ENCODE results near the gene ITGB4. TPM values are rescaled to one million over a fixed set of nuclear protein-coding genes. Genes with fewer than 3 reads are reported as not detected.
A peak's percentile ranks its signal among the peaks of the same experiment; 100 is the strongest.

Gene ITGB4
- total RNA-seq, 1 experiment from 2014 or later, result 568 TPM

- no peak for TF ChIP-seq REST (IDR thresholded peaks at IDR 0.05; ENCODE audit: low read depth)
- no peak for TF ChIP-seq RAD21 (IDR thresholded peaks at IDR 0.05; ENCODE audit: low read depth)
- no peak for TF ChIP-seq CEBPB (IDR thresholded peaks at IDR 0.05; ENCODE audit: low read depth)
- no peak for TF ChIP-seq EZH2phosphoT487 (IDR thresholded peaks at IDR 0.05; ENCODE audit: borderline replicate concordance)
- TF ChIP-seq YY1 (IDR thresholded peaks at IDR 0.05; ENCODE audit: extremely low read depth, insufficient replicate concordance, low read depth, low read length), result peak; percentile 71
- no peak for TF ChIP-seq SIN3A (IDR thresholded peaks at IDR 0.05; ENCODE audit: low read depth)
- TF ChIP-seq MAX (IDR thresholded peaks at IDR 0.05), result no peak
Measured at GRCh38 chr17:75784473-75785015, 63.3 kb downstream of the ITGB4 start, which contains the start of gene UNK (continued).

GRCh38 chr17:75785016-75785890 is 64.0 kb downstream of the ITGB4 start:
- peak; percentile 75 for TF ChIP-seq POLR2A (IDR thresholded peaks at IDR 0.05; ENCODE audit: borderline replicate concordance, extremely low read depth, insufficient read depth, insufficient read length)
- no peak for TF ChIP-seq CBX3 (IDR thresholded peaks at IDR 0.05; ENCODE audit: low read depth)
- peak; percentile 62 for TF ChIP-seq YY1 (IDR thresholded peaks at IDR 0.05; ENCODE audit: extremely low read depth, insufficient replicate concordance, low read depth, low read length)
- peak; percentile 85 for TF ChIP-seq POLR2AphosphoS5 (IDR thresholded peaks at IDR 0.05; ENCODE audit: low read depth, low read length)
- peak; percentile 99 for TF ChIP-seq ZFX (IDR thresholded peaks at IDR 0.05)
- peak; percentile 82 for ATAC-seq
- ChIA-PET POLR2A (interaction anchor here (0.7 to 2.5 kb wide), 9 partner anchors 9 to 997 kb away, joined by 3 to 14 read pairs (median 4); partner anchors contain the start of genes GALK1 and WBP2), RAD21 (ENCODE audit: low non-redundant PET in 1 of 2, low total read pairs in 2 of 2, uncharacterized antibody in 2 of 2, unreplicated experiment in 2 of 2) (interaction anchor here (0.7 to 1.0 kb wide), 2 partner anchors 42 to 70 kb away, joined by 3 to 4 read pairs; partner anchors contain the start of gene WBP2 (in 1 of the 2)), CTCF (interaction anchor here (1.4 kb wide), 1 partner anchor 91 kb away, joined by 4 read pairs; no protein-coding TSS in a partner anchor)
- Histone ChIP-seq H3K9ac (ENCODE audit: low read length) (peak overlapping the region; percentile 97), H2AFZ (ENCODE audit: low read depth, low read length, poor library complexity, severe bottlenecking) (no peak overlapping the region), H3K27ac (ENCODE audit: low read depth, low read length) (peak overlapping the region; percentile 99), H3K4me2 (ENCODE audit: low read length) (peak overlapping the region; percentile 92), H3K9me2 (ENCODE audit: insufficient read depth) (no peaks in the 10 kb centered on the region), H3K4me1 (ENCODE audit: control insufficient read depth in 1 of 2, insufficient read depth in 2 of 2, low read length in 2 of 2) (peaks cover 37 to 61% of the 10 kb centered on the region in 2 experiments), H3K36me3 (ENCODE audit: control insufficient read depth in 1 of 2, insufficient read depth in 2 of 2, low read length in 2 of 2) (no peaks in the 10 kb centered on the region), H3K4me3 (replicated peaks in 1 of 2; ENCODE audit: low read depth in 1 of 2, low read length in 2 of 2) (peak overlapping the region; percentile 55 to 71), H3K9me3 (ENCODE audit: control insufficient read depth in 1 of 2, insufficient read depth in 1 of 2, low read depth in 1 of 2, low read length in 2 of 2) (no peaks in the 10 kb centered on the region), H4K20me1 (ENCODE audit: insufficient read depth) (no peaks in the 10 kb centered on the region), H3K27me3 (ENCODE audit: insufficient read depth, low read length) (no peaks in the 10 kb centered on the region), H3K79me2 (ENCODE audit: insufficient read depth, low read length) (peaks cover 48% of the 10 kb centered on the region)
- intact Hi-C loops (cut with micrococcal nuclease), result loop anchor here (2.0 kb wide), 1 partner anchor 60 kb away; the partner anchor contains the start of gene UNC13D
- peak; percentile 76 for DNase-seq (ENCODE audit: low read depth, low spot score)
- BruUV-seq (replicated peaks), result TSS peak; percentile 64
